GM10266 (cell line): ENCODE measurements around the gene RAB3IP.

Experiments used
- DNase-seq: peaks from one replicate; pipeline ENCODE4 v3.0.0; 2012; ENCODE audit errors: extremely low spot score
- CTCF ChIP-seq: IDR thresholded peaks from 2 replicates; pipeline ENCODE4 v1.5.1; 2012; ENCODE audit warnings: mild to moderate bottlenecking, low read depth; ENCODE audit not compliant: control insufficient read depth, insufficient read depth; ENCODE audit errors: missing control alignments

Gene RAB3IP

DNA sequence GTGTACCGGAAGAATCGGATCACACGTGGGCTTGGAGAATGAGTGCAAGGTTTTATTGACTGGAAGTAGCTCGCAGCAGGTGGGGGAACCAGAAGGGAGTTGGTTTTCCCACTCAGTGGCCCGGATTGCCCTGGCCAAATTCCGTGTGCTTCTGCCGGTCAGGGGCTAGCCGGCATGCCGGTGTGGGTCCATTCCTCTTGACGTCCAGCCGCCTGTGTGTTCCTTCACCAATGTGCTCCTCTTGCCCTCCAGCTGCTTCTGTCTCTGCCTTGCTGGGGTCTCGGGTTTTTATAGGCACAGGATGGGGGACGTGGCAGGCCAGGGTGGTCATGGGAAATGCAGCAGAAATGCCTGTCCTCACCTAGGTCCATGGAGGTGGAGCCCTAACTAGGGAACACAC lies 97.4 kb downstream of the RAB3IP start:
- no peak for TF ChIP-seq CTCF
- DNase-seq = no peak

GRCh38 chr12:69837191-69837590 lies 98.5 kb downstream of the RAB3IP start:
- DNase-seq = no peak
- no peak for TF ChIP-seq CTCF

DNA sequence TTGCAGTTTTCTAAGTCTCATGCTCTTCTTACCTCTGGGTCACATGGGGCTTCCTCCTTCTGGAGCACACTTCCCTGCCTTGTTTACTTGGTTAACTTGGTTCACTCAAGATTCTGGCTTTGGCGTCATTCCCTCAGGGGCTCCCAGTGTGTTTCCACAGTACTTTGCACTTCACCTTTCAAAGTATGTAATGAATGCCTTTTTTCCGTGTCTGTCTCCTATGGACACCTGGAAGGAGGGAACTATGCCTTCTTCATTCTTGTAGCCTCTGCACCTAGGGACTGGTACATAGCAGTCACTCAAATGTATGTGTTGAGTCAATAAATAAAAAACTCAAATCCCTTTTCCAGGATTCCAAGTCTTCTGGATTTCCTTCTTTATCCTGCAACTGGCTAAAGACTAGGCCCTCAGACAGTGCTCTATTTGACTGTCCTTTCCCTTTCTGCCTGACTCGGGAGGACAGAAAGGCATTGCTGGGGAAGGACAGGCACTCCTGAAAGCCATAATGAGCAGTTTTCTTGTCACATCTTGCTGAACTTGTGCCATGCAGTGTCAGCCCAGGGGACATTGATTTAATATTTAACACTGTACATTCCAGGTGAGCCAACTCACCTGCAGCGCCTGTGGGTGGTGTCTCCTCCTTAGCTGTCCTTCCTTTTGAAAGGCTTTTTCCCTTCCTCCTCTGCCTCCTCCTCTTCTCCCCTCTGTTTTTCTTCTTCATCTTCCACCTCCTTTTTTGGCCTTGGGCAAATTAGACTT lies 99.2 kb downstream of the RAB3IP start:
- TF ChIP-seq CTCF = no peak
- DNase-seq = no peak

- no peak for TF ChIP-seq CTCF
Measured at GRCh38 chr12:69840727-69841126, 102.1 kb downstream of the RAB3IP start.

GRCh38 chr12:69843608-69844007 lies 104.9 kb downstream of the RAB3IP start:
- TF ChIP-seq CTCF = no peak
- DNase-seq = no peak

More at GRCh38 chr12:69840727-69841126, 102.1 kb downstream of the RAB3IP start:
- no peak for DNase-seq

DNA sequence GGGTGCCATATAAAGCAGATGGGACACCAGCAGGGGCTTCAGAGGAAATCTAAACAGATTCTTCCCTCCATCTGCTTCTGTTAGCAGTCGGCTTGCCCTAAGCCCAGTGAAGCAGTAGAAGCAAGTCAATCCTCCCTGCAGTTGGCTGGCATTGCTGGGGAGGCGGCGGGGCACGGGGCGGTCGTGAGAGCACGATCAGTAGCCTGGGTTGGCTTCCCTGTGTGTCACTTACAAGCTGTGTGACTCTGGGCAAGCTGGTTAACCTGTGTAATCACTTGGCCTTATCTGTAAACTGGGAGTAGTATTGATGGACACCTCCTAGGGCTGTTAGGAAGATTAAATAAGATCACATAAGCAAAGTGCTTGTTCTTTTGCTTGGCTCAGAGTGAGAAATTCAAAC lies 105.8 kb downstream of the RAB3IP start:
- DNase-seq = no peak
- no peak for TF ChIP-seq CTCF

DNA sequence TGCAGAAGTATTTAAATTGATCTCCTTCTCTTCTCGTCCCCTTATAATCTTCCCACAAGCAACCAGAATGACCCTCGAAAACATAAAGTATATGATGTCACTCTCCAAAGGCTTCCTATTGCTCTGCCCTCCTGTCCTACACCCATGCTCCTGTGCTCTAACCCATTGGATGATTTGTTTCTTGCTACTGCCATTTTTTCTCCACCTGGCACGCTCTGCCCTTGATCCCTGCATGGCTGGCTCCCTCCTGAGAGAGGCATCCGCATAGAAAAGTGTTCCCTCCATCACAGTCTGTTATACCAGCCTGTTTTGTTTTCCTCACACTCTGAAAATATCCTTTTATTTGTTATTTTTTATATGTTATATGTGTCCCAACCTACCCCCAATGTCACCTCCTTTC lies 106.2 kb downstream of the RAB3IP start:
- TF ChIP-seq CTCF = no peak
- DNase-seq = no peak
